Stimulated activated CD4-positive, alpha-beta T cell treated with anti-CD3 and anti-CD28 coated beads, Interleukin-4, amount 100 ng/mL, for 48 hours (primary cell): Measurements from ENCODE around the gene RABGAP1.

Source experiments
- DNase-seq, 2 donors: peaks; one replicate each; pipeline ENCODE4 v3.0.0-alpha.2; 2020; ENCODE audit warnings: low read depth in 2 of 2

RABGAP1 gene

DNA sequence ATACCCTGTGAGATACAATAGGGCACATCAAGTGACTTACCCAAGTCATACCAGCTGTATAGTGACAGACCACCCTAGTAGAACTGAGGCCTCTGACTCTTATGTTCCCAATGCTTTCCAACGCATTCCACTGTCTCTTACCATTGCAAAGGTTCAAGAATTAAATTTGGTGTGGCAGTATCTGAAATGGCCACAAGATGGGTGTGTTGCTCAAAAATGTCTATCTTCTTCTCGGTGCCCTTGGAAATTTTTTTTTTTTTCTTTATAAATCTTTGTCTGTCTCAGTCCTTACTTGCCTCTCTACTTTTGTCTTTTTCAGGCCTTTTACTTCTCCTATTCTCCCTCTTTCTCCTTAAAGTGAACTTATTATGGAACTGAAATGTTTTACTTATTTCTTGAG lies 141.0 kb downstream of the RABGAP1 start:
- no peak for DNase-seq

DNA sequence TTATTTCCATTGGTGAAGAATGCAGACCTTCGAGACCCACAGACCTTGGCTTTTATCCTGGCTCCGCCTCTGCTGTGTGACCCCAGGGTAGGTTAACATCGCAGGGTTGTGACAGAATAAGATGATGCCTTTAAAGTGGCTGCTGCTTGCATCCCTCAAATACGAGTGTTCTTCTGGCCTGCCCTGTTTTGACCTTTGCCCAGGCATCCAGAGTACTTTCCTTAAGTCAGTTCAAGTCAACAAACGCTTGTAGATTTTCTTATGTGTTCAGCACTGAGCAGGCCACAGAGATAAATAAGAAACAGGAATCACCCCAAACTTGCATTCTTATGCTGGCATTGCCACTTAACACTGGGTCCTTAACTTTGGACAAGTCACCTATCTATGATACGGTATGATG lies 142.9 kb downstream of the RABGAP1 start:
- DNase-seq = no peak

DNA sequence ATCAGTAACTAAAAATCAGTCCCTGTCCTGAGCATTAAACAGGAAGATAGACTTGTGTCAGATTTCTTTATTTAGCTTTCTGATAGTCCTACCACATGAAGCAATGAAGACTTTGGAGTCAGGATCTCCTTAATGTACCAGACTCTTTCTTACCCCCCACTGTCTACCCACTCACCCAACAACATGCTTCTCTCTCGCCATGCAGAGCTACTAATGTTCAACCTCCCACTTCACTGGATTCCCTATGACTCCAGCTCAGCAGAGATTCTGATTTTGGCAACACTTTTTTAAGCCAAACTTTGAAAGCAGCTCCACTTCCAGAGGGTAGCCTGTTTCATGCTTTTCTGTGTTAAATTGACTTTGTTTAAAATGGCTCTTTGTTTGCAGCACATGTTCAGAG lies 143.4 kb downstream of the RABGAP1 start:
- no peak for DNase-seq

DNA sequence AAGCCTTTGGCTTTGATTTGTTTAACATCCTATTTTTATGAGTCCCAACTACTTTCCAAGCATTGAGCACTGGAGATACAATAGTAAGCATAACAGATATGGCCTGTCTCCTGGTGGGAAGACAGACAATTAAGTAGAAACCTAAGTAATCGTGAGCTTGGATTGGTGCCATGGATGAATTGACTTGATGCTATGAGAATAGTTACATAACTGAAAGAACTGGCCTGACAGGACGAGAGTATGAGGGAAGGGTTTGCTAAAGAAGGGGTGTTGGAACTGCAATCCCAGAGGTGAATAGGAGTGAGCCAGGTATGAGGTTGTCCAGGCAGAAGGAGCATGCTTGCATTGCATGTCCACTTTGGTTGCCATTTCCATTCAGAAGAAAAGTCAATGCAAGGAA lies 145.1 kb downstream of the RABGAP1 start:
- no peak for DNase-seq

DNA sequence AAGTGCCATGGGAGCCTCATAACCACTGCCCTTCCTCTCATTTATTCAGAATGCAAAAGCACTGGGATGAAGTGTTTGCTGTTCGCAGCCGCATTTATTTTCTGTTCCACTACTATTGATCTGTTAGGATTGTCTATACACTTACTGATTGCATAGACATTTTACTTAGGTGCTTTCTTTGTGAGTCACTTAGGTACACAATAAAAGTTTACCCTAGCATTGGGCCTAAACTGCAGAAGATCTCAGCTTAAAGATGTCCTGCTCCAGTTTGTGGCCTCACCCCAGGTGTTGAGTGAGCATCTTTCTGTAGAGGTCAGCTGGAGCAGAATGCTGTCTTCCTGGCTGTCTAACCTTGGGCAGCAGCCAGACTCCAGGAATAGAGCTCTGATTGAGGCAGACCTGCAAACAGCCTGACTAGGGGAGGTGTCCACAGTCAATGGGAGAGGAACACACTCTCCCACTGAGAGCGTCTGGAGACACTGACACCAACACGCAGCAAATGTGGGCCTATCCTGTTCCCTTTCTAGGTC lies 146.6 kb downstream of the RABGAP1 start:
- DNase-seq = no peak

DNA sequence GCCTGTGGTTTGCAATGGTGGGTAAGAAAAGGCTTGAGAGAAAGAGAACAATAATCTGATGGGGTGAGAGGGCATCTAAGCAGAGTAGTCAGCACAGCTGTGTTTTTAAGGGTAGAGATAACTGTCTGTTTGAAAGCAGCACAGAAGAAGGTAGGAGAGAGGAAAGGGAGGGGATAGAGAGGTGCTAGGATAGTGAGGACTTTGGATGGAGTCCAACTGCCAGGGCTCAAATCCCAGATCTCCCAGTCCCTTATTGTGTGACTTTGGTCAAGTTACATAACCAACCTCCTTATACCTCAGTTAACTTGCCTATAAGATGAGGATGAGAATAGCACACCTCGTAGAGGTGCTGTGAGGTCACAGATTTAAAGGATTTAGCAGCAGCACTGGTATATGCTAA lies 148.2 kb downstream of the RABGAP1 start:
- no peak for DNase-seq

DNA sequence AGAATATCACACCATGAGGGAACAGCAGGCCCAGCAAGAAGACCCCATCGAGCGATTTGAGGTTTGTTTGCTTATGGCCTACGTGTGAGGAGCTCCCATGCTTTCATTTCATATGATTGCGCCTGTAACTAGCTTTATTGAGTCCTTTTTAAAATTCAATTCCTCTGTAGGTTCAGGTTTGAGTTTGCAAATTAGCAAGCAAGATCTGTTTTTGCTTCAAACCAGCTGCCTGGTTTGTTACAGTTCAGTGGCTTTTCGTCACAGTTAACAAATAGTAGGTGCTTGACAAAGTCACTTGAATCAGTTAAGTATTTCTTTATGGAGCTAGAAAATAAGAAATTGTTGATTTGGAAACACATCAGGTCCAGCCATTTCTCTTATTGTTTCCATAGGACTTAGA lies 149.0 kb downstream of the RABGAP1 start:
- DNase-seq = no peak

DNA sequence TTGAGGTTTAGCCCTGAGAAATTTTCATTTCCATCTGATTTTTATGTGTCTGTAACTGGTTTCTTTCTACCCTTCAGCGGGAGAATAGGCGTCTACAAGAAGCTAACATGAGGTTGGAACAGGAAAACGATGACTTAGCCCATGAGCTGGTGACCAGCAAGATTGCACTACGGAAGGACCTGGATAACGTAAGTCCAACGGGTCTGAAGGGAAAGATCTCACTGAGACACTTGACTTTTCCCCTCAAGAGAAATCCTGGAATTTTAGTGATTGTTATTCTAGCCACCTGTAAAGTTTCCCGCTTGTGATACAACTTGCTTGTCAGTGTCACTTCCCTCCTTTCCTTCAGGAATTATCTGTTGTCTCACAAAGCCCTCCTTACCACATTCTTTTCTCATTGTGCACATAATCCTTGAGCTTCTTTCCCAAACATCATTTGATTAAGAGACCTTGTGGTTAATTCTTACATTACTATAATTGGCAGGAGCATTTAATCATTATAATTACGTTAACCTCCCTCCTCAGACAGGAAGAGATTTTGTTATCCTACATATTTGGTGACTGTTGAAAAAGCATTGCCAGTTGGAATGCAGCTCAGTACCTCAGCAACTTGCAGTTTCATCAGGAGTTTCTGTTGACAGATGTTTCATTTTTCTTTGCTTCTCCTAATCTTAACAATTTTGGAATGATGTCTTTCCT lies 149.5 kb downstream of the RABGAP1 start:
- DNase-seq = no peak

DNA sequence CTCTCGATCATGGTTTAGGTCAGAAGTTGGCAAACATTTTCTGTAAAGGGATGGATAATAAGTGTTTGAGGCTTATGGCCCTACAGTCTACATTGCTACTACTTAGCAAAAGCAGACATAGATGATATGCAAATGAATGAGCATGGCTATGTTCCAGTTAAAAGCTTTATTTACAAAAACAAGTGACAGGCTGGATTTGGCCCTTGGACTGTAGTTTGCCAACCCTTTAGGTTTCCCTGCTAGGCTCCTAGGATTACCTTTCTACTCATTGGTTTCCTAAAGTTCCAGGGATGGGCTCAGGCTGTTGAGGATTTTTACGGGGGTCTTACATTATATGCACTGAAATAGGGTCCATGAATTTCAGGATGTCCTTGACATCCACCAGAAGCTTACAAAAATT lies 150.1 kb downstream of the RABGAP1 start:
- DNase-seq = no peak

DNA sequence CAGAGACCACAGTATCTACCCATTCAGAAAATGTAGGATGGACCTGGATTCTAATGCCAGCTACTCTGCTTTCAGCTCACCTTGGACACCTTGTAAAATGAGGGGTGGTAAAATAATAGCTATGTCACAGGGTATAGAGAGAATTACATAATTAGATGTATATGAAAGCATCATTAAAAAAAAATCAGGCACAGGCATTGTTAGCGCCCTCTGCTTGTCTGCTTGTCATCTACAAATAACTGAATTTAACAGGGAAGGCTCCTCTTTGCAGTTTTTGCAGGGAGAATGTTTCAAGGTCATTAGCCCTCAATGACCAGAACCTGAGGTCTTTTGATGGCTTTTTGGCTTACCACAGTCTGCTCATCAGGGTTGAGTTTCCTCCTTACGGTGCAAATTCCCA lies 150.6 kb downstream of the RABGAP1 start:
- no peak for DNase-seq

DNA sequence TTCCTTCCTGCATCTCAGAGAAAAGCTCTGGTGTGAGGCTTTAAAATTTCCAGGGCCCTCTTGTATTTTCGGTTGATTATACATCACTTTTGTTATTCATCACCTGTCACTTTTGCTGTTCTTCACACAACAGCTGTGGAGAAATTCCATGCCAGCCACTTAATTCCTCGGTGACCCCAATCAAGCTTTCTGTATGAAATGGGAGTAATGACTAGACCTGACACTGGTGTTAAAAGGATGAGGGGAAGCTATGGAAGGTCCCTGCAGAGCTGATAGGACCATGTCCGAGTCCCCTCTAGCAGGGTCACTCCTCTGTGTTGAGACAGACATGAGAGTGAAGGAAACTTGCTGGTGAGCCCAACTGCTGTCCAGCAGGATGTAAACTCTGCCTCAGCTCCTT lies 152.3 kb downstream of the RABGAP1 start:
- DNase-seq = no peak

DNA sequence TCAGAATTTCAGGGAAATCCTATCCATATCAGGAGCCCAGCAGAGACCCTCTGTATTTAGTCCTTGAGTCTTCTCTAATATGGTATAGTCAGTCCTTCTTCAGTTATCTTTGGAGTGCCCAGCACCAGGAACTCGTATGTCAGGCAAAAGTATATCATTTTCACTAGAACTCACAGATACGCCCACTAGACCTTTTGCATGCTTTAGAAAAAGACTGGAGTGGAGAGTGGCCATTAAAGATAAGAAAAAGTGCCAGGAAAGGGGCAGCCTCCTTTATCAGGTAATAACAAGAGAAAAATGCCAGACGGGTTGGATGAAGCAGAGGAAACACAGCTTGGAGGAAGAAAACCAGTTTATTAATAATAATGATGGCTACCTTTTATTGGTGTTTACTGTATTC lies 156.2 kb downstream of the RABGAP1 start:
- DNase-seq = no peak

DNA sequence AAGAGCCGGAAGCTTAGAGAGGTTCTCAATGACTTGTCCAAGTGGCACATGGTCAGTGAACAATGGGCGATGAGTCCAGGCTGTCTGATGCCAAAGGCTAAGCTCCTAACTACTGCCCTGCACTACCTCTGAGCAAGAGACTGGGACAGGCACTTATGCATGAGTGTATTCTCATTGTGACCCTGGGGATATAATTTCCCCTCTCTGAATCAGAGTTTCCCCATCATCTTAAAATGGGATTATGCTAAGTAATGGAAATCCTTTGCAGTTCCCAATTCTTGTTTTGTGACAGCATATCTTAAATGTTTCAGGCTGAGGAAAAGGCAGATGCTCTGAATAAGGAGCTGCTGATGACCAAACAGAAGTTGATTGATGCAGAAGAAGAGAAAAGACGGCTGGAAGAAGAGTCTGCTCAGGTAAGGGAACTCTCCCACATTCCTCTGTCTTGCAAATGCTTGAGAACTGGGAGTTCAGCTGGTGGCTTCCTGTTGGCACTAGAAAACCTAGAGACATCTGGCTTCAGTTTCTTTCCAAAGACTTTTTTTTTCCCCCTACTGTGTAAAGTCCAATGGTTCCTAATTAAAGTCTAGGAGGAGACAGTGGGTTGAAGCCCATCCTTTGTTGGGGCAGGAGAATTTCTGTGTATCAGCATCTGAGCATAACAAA lies 156.7 kb downstream of the RABGAP1 start:
- no peak for DNase-seq

DNA sequence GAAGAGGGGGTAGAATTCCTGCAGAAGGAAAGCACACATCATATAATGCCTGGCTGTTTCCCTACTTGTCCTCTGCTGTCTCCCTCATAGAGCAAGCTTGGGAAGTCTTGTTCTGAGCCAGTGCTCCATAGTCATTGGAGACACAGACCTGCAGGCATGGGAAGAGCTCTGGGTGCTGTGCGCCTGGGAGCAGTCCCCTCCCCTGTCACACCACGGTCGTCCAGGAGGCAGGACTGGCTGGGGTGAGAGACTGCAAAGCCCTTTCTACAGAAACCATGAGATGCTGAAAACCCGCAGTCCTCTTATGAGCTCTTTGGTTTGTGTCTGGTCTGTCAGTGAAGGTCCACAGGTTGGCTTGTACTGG lies 157.3 kb downstream of the RABGAP1 start:
- DNase-seq = no peak

DNA sequence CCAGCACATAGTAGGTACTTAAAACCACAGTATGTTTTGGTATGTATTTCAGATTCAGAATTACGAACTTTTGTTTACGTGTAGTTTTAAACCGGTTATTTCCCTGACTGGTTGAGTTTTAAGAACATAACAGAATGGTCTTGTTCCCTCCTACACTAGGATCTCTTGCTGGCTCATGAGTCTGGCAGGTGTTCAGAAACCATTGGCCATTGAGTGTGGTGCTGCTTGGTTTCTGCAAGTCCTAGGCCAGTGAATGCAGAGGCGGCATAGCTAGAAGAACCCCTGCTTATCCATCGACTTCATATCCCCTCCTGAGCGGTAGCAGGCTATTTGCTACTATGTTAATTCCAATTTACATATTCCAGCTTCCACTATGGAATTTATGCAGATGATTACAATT lies 158.2 kb downstream of the RABGAP1 start:
- no peak for DNase-seq

DNA sequence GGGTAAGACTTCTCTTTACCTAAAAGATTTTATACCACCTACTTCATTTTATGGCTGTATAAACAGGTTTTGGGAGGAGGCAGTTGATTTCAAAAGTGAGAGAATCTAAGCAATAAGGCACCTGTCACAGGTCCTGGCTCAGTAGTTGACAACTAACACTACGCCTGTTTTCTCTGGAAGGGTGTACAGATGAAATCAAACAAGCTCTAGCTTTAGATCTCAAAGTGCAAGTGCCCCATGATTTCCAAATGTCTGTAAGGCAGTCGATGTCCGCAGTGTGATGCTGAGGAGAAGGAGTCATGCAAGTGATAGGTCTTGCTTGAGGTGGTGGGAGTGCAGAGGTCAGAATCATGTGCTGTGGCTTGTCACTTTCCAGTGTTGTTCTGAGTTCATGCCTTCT lies 158.7 kb downstream of the RABGAP1 start:
- no peak for DNase-seq

DNA sequence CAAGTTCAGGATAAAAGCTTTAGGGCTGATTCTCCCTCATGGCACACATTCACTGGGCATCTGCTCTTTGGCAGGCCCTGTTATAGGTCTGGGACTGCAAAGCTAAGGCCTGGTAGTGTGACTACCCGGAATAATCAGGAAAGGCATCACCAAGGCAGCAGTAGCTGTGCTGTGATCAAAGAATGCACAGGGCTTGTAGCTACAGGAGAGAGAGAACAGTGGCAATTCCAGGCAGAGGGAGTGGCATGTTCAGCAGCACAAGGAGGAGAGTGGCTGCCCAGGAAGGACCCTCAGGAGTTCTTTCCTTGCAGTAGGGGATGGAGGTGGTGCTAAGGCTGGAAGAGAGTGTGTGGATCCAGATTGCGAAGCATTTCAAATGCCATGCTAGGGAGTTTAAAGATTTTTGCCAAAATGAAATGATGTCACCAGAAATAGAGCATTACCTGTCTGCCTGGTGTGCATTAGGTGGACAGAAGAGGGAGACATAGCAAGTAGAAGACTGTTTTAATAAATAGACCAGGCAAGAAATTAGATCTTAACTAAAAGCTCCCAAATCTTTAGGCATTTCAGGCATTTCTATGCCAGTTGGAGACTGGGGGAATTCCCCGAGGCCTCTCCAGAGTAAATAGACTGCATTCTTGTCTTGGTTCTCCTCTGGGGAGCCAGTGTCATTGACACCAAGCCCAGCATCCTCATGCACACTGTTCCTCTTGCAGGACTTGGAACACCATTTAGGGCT lies 161.7 kb downstream of the RABGAP1 start:
- DNase-seq = no peak

DNA sequence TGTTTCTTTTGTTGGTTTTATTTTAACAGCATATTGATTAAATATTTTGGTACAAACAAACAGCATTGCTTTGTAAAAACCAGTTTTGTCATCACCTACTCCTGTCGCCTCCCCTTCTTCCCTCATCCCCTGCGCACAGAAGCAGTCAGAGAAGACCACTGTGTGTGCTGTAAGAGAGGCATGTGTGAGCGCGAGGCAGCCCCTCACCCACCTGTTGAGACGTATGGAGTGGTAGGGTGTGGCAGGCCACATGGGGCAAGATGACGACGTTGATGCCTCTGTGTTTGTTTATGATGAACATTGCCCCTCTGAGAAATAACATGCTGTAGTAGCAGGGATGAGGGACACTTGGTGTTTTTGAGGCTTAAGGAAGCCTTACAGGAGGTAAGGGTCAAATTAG lies 164.0 kb downstream of the RABGAP1 start:
- no peak for DNase-seq

DNA sequence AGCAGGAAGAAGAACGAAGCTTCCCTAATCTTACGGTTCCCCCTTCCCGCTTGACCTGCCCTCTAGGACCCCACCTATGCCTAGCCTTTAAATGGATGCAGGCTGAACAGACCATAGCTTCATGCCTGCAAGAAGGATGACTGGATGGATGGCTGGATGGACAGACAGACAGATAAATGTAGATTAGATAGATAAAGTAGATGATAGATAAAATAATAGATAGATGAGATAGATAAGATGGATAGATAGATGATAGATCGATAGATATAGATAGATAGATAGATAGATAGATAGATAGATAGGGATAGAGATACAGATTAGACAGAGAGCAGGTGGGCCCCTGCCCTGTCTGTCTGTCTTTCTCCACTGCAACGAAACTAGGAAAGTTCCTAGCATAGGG lies 164.7 kb downstream of the RABGAP1 start:
- DNase-seq = no peak

DNA sequence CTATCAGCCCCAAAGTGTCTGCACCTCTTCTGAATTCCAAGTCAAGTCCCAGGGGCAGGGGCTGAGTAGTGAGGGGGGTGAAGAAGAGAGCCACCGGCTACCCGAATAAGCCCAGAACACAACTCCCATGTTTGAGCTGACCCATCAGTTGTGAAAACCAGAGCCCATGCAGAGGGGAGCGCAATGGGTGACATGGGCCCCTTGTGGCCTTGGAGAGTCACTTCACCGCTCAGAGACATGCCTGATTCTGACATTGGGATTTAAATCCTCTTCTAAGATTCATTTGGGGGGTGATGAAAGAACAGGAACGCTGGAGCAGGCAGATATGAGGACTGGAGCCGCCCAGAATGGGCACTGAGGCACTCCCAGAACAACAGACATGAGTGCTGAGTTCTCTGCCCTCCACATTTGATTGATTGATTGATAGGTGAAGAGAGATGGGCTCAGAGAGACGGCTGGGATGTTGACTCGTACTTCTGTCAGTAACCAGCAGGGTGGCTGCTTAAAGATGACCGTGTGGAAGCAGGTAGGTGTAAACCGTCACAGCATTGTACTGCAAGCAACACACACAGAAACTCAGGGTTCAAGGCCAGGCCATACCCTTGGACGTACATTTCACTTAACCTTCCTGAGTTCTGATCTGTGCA lies 166.9 kb downstream of the RABGAP1 start:
- DNase-seq = no peak

DNA sequence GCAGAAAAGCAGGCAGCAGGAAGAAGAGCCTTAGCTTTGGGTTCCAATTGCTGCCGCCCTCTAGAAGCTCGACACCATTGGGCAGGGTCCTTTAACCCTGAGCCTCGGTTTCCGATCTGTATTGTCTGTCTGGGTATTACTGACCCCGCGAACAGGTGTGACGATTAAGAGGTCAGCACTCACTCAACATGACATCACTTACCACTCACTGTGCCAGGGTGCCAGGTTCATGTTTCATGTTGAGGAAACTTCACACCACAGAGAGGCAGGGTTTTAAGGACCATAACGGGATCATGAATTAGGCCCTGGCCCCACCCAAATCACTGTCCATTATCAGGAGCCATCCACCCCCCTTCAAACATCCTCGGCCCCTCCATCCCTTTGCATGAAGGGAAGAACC lies 168.2 kb downstream of the RABGAP1 start:
- no peak for DNase-seq

DNA sequence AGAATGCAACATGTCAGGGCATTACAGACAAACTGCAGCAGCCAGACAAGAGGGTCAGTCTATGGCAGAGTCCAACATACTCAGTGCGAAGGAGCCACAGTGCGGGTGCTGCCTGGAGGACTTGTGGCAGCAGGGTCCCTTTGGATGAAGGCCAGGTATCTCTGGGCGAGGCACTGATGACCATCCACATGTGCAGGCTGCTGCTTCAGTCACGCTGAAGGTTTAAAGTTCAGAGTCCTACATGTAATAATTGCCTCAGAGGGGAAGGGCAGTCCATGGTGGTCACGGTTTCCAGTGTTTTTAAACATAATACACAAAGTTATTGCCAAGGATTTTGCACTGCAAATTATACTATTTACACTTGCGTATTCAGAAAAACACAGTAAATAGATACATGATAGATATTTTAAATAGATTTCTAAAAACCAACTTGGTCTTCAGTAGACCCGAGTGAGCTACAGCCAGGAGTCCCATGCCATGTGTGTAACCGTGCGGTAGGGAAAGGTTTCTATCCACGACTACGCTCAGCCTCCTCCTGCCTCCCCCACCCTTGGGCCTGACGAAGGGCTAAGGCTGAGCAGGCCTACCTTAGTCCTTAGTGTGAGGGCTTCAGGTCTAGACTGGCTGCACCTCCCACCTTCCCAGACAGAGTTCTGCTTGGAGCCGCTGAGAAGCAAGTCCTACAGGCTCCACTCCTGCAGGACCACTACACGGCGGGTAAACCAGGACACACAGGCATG lies 168.9 kb downstream of the RABGAP1 start:
- DNase-seq = no peak
